Measurements from ENCODE around the gene TOX2.

DNA sequence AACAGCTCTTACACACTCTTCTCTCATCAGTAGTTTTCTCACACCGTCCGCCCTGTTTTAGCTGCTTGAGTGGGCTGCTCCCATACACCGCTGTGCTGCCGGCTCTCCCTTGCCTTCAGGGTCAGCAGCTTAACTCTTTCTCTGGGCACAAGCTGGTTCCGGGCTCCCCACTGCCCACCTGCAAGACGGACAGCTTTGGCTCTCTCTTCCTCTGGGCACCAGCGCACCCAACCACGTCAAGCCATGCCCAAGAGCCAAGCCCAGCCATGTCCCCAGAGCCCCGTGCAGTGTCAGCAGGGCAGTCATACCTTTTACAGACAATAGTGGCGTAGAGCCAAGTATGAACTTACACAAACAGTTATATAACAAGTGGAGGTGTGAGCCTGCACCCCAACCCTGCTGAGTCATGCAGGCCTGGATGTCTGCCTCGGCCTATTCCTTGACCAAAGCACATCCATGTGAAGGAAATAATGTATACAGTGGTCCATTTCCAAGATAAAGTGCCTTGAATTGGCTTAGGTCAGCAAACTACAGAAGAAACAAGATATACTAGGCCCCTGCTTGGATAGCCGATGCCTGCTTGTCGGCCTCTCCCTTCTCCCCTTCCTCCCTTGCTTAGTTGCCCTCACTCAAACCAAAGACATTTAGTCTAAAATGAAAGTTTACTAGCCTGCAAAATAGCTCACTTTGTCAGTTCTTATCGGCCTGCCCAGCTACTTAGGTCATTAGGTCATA, 183.0 kb downstream of the TOX2 start:
- no peak for TF ChIP-seq POLR2A (IDR thresholded peaks at IDR 0.05; ENCODE audit: low read depth, low read length)
- TF ChIP-seq TAF1 (IDR thresholded peaks at IDR 0.05; ENCODE audit: borderline replicate concordance, low read depth, low read length) = no peak

Data from GM12892 (cell line).